Loucy (cell line): ENCODE data around the gene WDR88.

ENCODE experiments used
- H2AFZ ChIP-seq: fragments of 200-600 bp; sonication (generic); 2 replicates; pipeline ENCODE4 v1.6.0; 2016; ENCODE audit warnings: antibody characterized with exemption, mild to moderate bottlenecking, low read length, moderate library complexity
- H3F3A ChIP-seq: fragments of 200-600 bp; 2 replicates; pipeline ENCODE4 v1.6.0; 2016; ENCODE audit warnings: antibody characterized with exemption, low read depth, mild to moderate bottlenecking
- H3K27me3 ChIP-seq: fragments of 200-600 bp; sonication (generic); 2 replicates; pipeline ENCODE4 v1.6.1; 2014; ENCODE audit warnings: low read length, mild to moderate bottlenecking; ENCODE audit not compliant: insufficient read depth, poor library complexity, severe bottlenecking
- H3K36me3 ChIP-seq: fragments of 200-600 bp; sonication (generic); 2 replicates; pipeline ENCODE4 v1.6.1; 2016; ENCODE audit warnings: low read length; ENCODE audit not compliant: insufficient read depth
- H3K4me1 ChIP-seq: fragments of 200-600 bp; sonication (generic); 2 replicates; pipeline ENCODE4 v1.5.1; 2014; ENCODE audit warnings: low read length, mild to moderate bottlenecking; ENCODE audit not compliant: insufficient read depth, poor library complexity, severe bottlenecking
- H3K4me2 ChIP-seq: fragments of 200-600 bp; sonication (generic); 2 replicates; pipeline ENCODE4 v1.6.0; 2014; ENCODE audit warnings: antibody characterized with exemption, low read length, low read depth, mild to moderate bottlenecking; ENCODE audit not compliant: poor library complexity, severe bottlenecking
- H3K4me3 ChIP-seq: fragments of 200-600 bp; sonication (generic); 2 replicates; pipeline ENCODE4 v1.5.1; 2014; ENCODE audit warnings: low read length, mild to moderate bottlenecking, mixed read lengths; ENCODE audit not compliant: poor library complexity, severe bottlenecking
- H3K79me2 ChIP-seq: fragments of 200-600 bp; sonication (generic); 2 replicates; pipeline ENCODE4 v1.6.1; 2014; ENCODE audit warnings: low read length; ENCODE audit not compliant: insufficient read depth
- H3K9ac ChIP-seq: fragments of 200-600 bp; sonication (generic); 2 replicates; pipeline ENCODE4 v1.6.0; 2014; ENCODE audit warnings: mild to moderate bottlenecking, low read depth, low read length, moderate library complexity; ENCODE audit not compliant: poor library complexity, severe bottlenecking
- H3K9me2 ChIP-seq: fragments of 200-600 bp; sonication (generic); replicated peaks from 2 replicates; pipeline ENCODE4 v1.6.1; 2016; ENCODE audit warnings: low read depth, low read length, mixed read lengths
- H3K9me3 ChIP-seq: fragments of 200-600 bp; sonication (generic); 2 replicates; pipeline ENCODE4 v1.6.1; 2014; ENCODE audit warnings: mild to moderate bottlenecking, antibody characterized with exemption, low read length, low read depth; ENCODE audit not compliant: insufficient read depth
- H4K20me1 ChIP-seq: fragments of 200-600 bp; sonication (generic); 2 replicates; pipeline ENCODE4 v1.6.0; 2014; ENCODE audit warnings: antibody characterized with exemption, low read length, mild to moderate bottlenecking; ENCODE audit not compliant: insufficient read depth, poor library complexity, severe bottlenecking
- CTCF ChIP-seq: fragments of 200-600 bp; sonication (generic); conservative IDR thresholded peaks from 2 replicates; pipeline ENCODE4 v1.5.1; 2014; ENCODE audit warnings: mild to moderate bottlenecking, antibody characterized with exemption, low read length
- EZH2phosphoT487 ChIP-seq: fragments of 200-600 bp; IDR thresholded peaks from 2 replicates; pipeline ENCODE4 v1.6.1; 2018; ENCODE audit warnings: antibody characterized with exemption, mild to moderate bottlenecking, moderate library complexity, borderline replicate concordance

Gene WDR88

GRCh38 chr19:33201473-33201872 lies 69.6 kb downstream of the WDR88 start:
- no peak for TF ChIP-seq EZH2phosphoT487
- no peak for TF ChIP-seq CTCF
- Histone ChIP-seq H3F3A (no peaks in the 10 kb centered on the region), H3K27me3 (no peaks in the 10 kb centered on the region), H3K4me1 (no peaks in the 10 kb centered on the region), H4K20me1 (no peaks in the 10 kb centered on the region), H3K4me2 (no peak overlapping the region), H3K4me3 (no peak overlapping the region), H3K79me2 (no peaks in the 10 kb centered on the region), H3K9me2 (no peaks in the 10 kb centered on the region), H3K9me3 (no peaks in the 10 kb centered on the region), H3K36me3 (no peaks in the 10 kb centered on the region), H2AFZ (no peak overlapping the region), H3K9ac (no peak overlapping the region)

GRCh38 chr19:33201886-33202545 lies 70.1 kb downstream of the WDR88 start:
- TF ChIP-seq EZH2phosphoT487 (no peak), CTCF (no peak)
- Histone ChIP-seq H3K27me3 (no peaks in the 10 kb centered on the region), H3K9me2 (no peaks in the 10 kb centered on the region), H3K36me3 (no peaks in the 10 kb centered on the region), H2AFZ (no peak overlapping the region), H4K20me1 (no peaks in the 10 kb centered on the region), H3K9me3 (no peaks in the 10 kb centered on the region), H3K4me1 (no peaks in the 10 kb centered on the region), H3K9ac (no peak overlapping the region), H3K4me3 (no peak overlapping the region), H3F3A (no peaks in the 10 kb centered on the region), H3K4me2 (no peak overlapping the region), H3K79me2 (no peaks in the 10 kb centered on the region)

GRCh38 chr19:33202546-33203507 lies 70.9 kb downstream of the WDR88 start:
- Histone ChIP-seq H3K9me3 (no peaks in the 10 kb centered on the region), H3K36me3 (no peaks in the 10 kb centered on the region), H4K20me1 (no peaks in the 10 kb centered on the region), H3K27me3 (no peaks in the 10 kb centered on the region), H3K4me3 (no peak overlapping the region), H3K4me2 (no peak overlapping the region), H3K9me2 (no peaks in the 10 kb centered on the region), H2AFZ (no peak overlapping the region), H3K4me1 (peaks cover 4% of the 10 kb centered on the region), H3K9ac (no peak overlapping the region), H3K79me2 (no peaks in the 10 kb centered on the region), H3F3A (no peaks in the 10 kb centered on the region)
- no peak for TF ChIP-seq CTCF
- no peak for TF ChIP-seq EZH2phosphoT487
